HepG2 (cell line): ENCODE results near the gene SFXN5. TPM values are rescaled to one million over a fixed set of nuclear protein-coding genes. Genes with fewer than 3 reads are reported as not detected.

Experiments
- BCL6 ChIP-seq: IDR thresholded peaks from 2 replicates; pipeline ENCODE4 v1.6.1; 2016; ENCODE audit warnings: missing genetic modification reagents, missing compliant biosample characterization
- CBX2 ChIP-seq, 2 experiments: fragments of 200-600 bp in 1 of 2; sonication (generic); formaldehyde crosslinking in 1 of 2; IDR thresholded peaks; 2 replicates each; pipeline versions ENCODE4 v1.7.0 to v1.8.1; 2018 to 2022; ENCODE audit warnings: low read depth in 2 of 2, low read length in 1 of 2, mild to moderate bottlenecking in 1 of 2, missing genetic modification reagents in 1 of 2
- GRHL1 ChIP-seq: sonication (generic); formaldehyde crosslinking; conservative IDR thresholded peaks from 2 replicates; pipeline ENCODE4 v1.8.0; 2022; ENCODE audit warnings: missing genetic modification reagents
- KAT7 ChIP-seq: IDR thresholded peaks from 2 replicates; pipeline ENCODE4 v1.6.1; 2018; ENCODE audit warnings: borderline replicate concordance, missing compliant biosample characterization
- MEF2D ChIP-seq: sonication (generic); formaldehyde crosslinking; IDR thresholded peaks from 2 replicates; pipeline ENCODE4 v1.5.1; 2020; ENCODE audit warnings: mild to moderate bottlenecking, missing genetic modification reagents
- SP2 ChIP-seq: sonication (generic); formaldehyde crosslinking; IDR thresholded peaks from 2 replicates; pipeline ENCODE4 v1.5.1; 2020; ENCODE audit warnings: mild to moderate bottlenecking, missing genetic modification reagents
- TRIM22 ChIP-seq: fragments of 450-650 bp; IDR thresholded peaks from 2 replicates; pipeline ENCODE4 v1.6.1; 2017
- WIZ ChIP-seq: sonication (generic); formaldehyde crosslinking; IDR thresholded peaks from 2 replicates; pipeline ENCODE4 v1.5.1; 2020; ENCODE audit warnings: mild to moderate bottlenecking, missing genetic modification reagents
- ZBTB40 ChIP-seq, 2 experiments: fragments of 450-650 bp in 1 of 2; sonication (generic) in 1 of 2; formaldehyde crosslinking in 1 of 2; IDR thresholded peaks; 2 replicates each; pipeline versions ENCODE4 v1.6.1 to v1.8.0; 2016 to 2022; ENCODE audit warnings: antibody characterized with exemption in 1 of 2, mild to moderate bottlenecking in 1 of 2, missing genetic modification reagents in 1 of 2
- ZFP82 ChIP-seq: sonication (generic); formaldehyde crosslinking; IDR thresholded peaks from 2 replicates; pipeline ENCODE4 v1.5.1; 2020; ENCODE audit warnings: mild to moderate bottlenecking, missing genetic modification reagents, borderline replicate concordance
- ZNF121 ChIP-seq: sonication (generic); formaldehyde crosslinking; IDR thresholded peaks from 2 replicates; pipeline ENCODE4 v1.5.0; 2020; ENCODE audit warnings: mild to moderate bottlenecking, missing genetic modification reagents
- ZNF143 ChIP-seq: sonication (generic); formaldehyde crosslinking; IDR thresholded peaks from 2 replicates; pipeline ENCODE4 v1.4.0; 2020; ENCODE audit warnings: missing genetic modification reagents
- ZNF224 ChIP-seq: sonication (generic); formaldehyde crosslinking; IDR thresholded peaks from 2 replicates; pipeline ENCODE4 v1.5.0; 2020; ENCODE audit warnings: mild to moderate bottlenecking, missing genetic modification reagents
- ZNF510 ChIP-seq: sonication (generic); formaldehyde crosslinking; IDR thresholded peaks from 2 replicates; pipeline ENCODE4 v1.4.0; 2020; ENCODE audit warnings: low read depth, mild to moderate bottlenecking, missing genetic modification reagents
- ZNF616 ChIP-seq: sonication (generic); formaldehyde crosslinking; IDR thresholded peaks from 2 replicates; pipeline ENCODE4 v1.5.0; 2020; ENCODE audit warnings: low read depth, mild to moderate bottlenecking, missing genetic modification reagents
- ZNF772 ChIP-seq: sonication (generic); formaldehyde crosslinking; IDR thresholded peaks from 2 replicates; pipeline ENCODE4 v1.5.0; 2020; ENCODE audit warnings: mild to moderate bottlenecking, missing genetic modification reagents
- polyA plus RNA-seq, 8 experiments: library from polyadenylated mRNA; depleted of rRNA in 3 of 8; stranded (reverse) in 7 of 8; unstranded in 1 of 8; fragments of >200 nt; fragmentation: Illumina TruSeq in 4 of 8; extraction: Trizol in 4 of 8; gene quantifications; 2 replicates each; pipeline versions ENCODE4 v1.2.1 to v1.2.3, GENCODE V29; 2011 to 2016; ENCODE audit warnings: low read depth in 4 of 8, missing spikeins in 1 of 8, mixed read lengths in 1 of 8; ENCODE audit not compliant: insufficient read depth in 1 of 8
- total RNA-seq, 5 experiments: library from RNA; depleted of rRNA; stranded (reverse); fragments of >200 nt; fragmentation: Illumina TruSeq; extraction: Trizol; gene quantifications; 2 replicates each; pipeline ENCODE4 v1.2.3, GENCODE V29; 2016; ENCODE audit warnings: low read depth in 1 of 5

SFXN5 gene
- total and polyA plus RNA-seq, 2 of the 13 experiments (the other 11 are each of a cell fraction or from before 2014, with no cell fraction given): 34.9 to 37.4 TPM

DNA sequence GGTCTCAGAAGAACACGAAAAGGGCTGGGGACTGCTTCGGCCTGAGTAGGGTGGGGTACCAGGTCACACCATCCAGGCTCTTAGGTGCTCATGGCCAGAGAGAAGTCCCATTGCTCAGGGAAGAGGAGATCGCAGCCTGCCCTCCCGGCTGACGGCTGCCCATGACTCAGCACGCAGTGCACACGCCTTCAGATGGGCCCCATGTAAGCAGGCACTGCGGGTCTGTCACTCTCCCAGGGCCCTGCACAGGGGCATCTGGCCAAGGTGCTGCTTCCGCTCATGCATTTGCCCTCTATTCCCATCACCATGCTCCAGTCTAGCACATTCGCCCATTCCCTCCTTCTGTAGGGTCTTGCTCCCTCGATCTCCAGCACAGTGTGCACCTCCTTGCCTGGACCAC is 34.7 kb downstream of the SFXN5 start (continued):
- TF ChIP-seq ZNF616 (CRISPR knock-in tag) (no peak), SP2 (CRISPR knock-in tag) (0 out of 2 replicates have a peak, but pooled peaks have one; percentile 35), ZFP82 (no peak), ZNF143 (CRISPR knock-in tag) (no peak), CBX2 (IDR thresholded peaks at IDR 0.05; ENCODE audit: low read depth, low read length) (no peak), CBX2 (CRISPR knock-in tag; IDR thresholded peaks at IDR 0.05; ENCODE audit: low read depth) (no peak), ZBTB40 (IDR thresholded peaks at IDR 0.05) (no peak), ZBTB40 (CRISPR knock-in tag; IDR thresholded peaks at IDR 0.05) (0 out of 2 replicates have a peak, but pooled peaks have one; percentile 14), KAT7 (CRISPR knock-in tag) (no peak), ZNF510 (CRISPR knock-in tag) (no peak), ZNF224 (CRISPR knock-in tag) (no peak), GRHL1 (CRISPR knock-in tag) (no peak), BCL6 (CRISPR knock-in tag) (no peak), WIZ (CRISPR knock-in tag) (no peak), ZNF772 (CRISPR knock-in tag) (0 out of 2 replicates have a peak, but pooled peaks have one; percentile 15), TRIM22 (no peak), ZNF121 (CRISPR knock-in tag) (no peak), MEF2D (CRISPR knock-in tag) (no peak)
